OCI-LY1 (cell line): ENCODE results near the gene LIN7B.

Experiments
- EZH2 ChIP-seq: fragments of 200-600 bp; sonication (generic), shearing (Covaris generic); IDR thresholded peaks from 2 replicates; pipeline ENCODE4 v1.8.0; 2017; ENCODE audit warnings: borderline replicate concordance, mixed run types, mild to moderate bottlenecking, antibody characterized with exemption, low read length, moderate library complexity, mixed read lengths
- TF ChIP-seq, protein P1 (sequence below): fragments of 200-600 bp; sonication (generic), shearing (Covaris generic); IDR thresholded peaks from 2 replicates; pipeline ENCODE4 v1.5.1; 2017; ENCODE audit warnings: mild to moderate bottlenecking, antibody characterized with exemption, low read length, moderate library complexity, mixed read lengths

DNA sequence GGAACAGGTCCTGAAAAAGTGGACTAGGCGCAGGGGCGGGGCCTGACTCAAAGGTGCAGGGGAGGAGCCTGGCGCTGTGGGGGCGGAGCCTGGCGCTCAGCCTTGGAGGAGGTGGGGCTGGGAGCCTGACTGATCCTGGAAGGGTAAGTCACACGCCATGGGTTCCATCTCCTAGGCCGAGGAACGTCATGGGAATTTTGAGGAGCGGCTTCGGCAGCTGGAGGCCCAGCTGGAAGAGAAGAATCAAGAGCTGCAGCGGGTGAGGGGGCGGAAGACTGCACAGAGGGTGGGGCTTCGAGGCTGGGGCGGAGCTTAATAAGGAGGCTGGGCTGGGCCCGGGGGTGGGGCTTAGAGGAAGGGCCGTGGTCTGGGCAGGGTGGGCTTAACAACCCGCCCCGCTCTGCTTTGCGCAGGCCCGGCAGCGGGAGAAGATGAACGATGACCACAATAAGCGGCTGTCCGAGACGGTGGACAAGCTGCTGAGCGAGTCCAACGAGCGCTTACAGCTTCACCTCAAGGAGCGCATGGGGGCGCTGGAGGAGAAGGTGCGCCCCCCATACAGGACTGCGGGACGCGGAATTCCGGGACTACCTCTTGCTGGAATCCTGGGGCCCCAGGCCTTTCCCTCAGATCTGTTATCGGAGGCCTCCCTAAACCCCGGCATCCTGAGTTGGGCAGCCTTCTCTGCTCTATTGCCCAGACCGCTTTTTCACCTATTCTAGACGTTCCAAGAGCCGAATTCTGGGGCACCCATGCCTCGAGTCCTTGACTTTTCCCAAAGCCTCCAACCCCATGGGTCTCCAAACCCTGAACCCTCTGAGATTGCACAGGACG, 19.7 kb downstream of the LIN7B start:
- TF ChIP-seq, protein P1, sequence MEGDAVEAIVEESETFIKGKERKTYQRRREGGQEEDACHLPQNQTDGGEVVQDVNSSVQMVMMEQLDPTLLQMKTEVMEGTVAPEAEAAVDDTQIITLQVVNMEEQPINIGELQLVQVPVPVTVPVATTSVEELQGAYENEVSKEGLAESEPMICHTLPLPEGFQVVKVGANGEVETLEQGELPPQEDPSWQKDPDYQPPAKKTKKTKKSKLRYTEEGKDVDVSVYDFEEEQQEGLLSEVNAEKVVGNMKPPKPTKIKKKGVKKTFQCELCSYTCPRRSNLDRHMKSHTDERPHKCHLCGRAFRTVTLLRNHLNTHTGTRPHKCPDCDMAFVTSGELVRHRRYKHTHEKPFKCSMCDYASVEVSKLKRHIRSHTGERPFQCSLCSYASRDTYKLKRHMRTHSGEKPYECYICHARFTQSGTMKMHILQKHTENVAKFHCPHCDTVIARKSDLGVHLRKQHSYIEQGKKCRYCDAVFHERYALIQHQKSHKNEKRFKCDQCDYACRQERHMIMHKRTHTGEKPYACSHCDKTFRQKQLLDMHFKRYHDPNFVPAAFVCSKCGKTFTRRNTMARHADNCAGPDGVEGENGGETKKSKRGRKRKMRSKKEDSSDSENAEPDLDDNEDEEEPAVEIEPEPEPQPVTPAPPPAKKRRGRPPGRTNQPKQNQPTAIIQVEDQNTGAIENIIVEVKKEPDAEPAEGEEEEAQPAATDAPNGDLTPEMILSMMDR, result no peak
- no peak for TF ChIP-seq EZH2
